ENCODE measurements around the gene B4GALT5. TPM values are rescaled to one million over a fixed set of nuclear protein-coding genes. Genes with fewer than 3 reads are reported as not detected.

B4GALT5 gene
- total RNA-seq, 1 experiment from 2014 or later = 62.4 TPM

- no peak for TF ChIP-seq E2F4 (CRISPR knock-in tag; IDR thresholded peaks at IDR 0.05; ENCODE audit: borderline replicate concordance, low read depth)
These were observed 16.1 kb upstream of the B4GALT5 start (continued) for GRCh38 chr20:49729780-49730179.

- Mint-ChIP-seq H3K9me3 (peaks cover 4% of the 10 kb centered on the region; the same call in 1 of the 2 replicates), H3K27ac (no peak overlapping the region), H3K27me3 (ENCODE audit: low read depth) (no peaks in the 10 kb centered on the region), H3K36me3 (no peaks in the 10 kb centered on the region), H3K4me1 (peaks cover 17% of the 10 kb centered on the region), H3K4me3 (no peak overlapping the region)
- ChIA-PET CTCF (no interaction called here), POLR2A (no interaction called here)
- ATAC-seq = no peak
- TF ChIP-seq ZNF121 (CRISPR knock-in tag; IDR thresholded peaks at IDR 0.05) (no peak), HMGXB4 (CRISPR knock-in tag; IDR thresholded peaks at IDR 0.05) (no peak), TP53 (CRISPR knock-in tag; IDR thresholded peaks at IDR 0.05) (no peak), MXD4 (CRISPR knock-in tag; IDR thresholded peaks at IDR 0.05; ENCODE audit: borderline replicate concordance) (no peak), ERG (CRISPR knock-in tag; IDR thresholded peaks at IDR 0.05) (no peak), ATF6 (CRISPR knock-in tag; IDR thresholded peaks at IDR 0.05) (no peak), ZNF281 (CRISPR knock-in tag; IDR thresholded peaks at IDR 0.05) (no peak), IRF1 (CRISPR knock-in tag; IDR thresholded peaks at IDR 0.05) (no peak), ATF3 (CRISPR knock-in tag; conservative IDR thresholded peaks at IDR 0.05) (no peak), PRRX2 (CRISPR knock-in tag; IDR thresholded peaks at IDR 0.05) (no peak), NR3C1 (CRISPR knock-in tag; conservative IDR thresholded peaks at IDR 0.05; ENCODE audit: low read depth) (no peak)
- DNase-seq (ENCODE audit: low spot score) = no peak
These were observed 14.5 kb upstream of the B4GALT5 start for GRCh38 chr20:49727894-49728885.
